Measurements from ENCODE around the gene ZNF750. TPM values are rescaled to one million over a fixed set of nuclear protein-coding genes. Genes with fewer than 3 reads are reported as not detected.

Gene ZNF750
- total and polyA plus RNA-seq, 2 of the 13 experiments (the other 11 are each of a cell fraction or from before 2014, with no cell fraction given): not detected

GRCh38 chr17:82864713-82865248 is 25.0 kb upstream of the ZNF750 start:
- Histone ChIP-seq H3K27ac (ENCODE audit: extremely low read length, insufficient read depth, low read length) (no peak overlapping the region), H3K9me3 (ENCODE audit: low read length) (no peaks in the 10 kb centered on the region), H3K27me3 (ENCODE audit: control insufficient read depth in 1 of 2, insufficient read depth in 2 of 2, low read length in 2 of 2) (no peaks in the 10 kb centered on the region), H3K4me3 (replicated peaks in 1 of 3; ENCODE audit: insufficient read depth in 1 of 3, low read depth in 2 of 3, low read length in 3 of 3) (no peak overlapping the region), H3K9ac (ENCODE audit: insufficient read depth, low read depth, low read length) (no peak overlapping the region), H4K20me1 (ENCODE audit: insufficient read depth, low read length) (no peaks in the 10 kb centered on the region), H3K4me1 (ENCODE audit: insufficient read depth, low read length) (peaks cover 5% of the 10 kb centered on the region), H3K36me3 (replicated peaks in 1 of 2; ENCODE audit: control insufficient read depth in 1 of 2, insufficient read depth in 2 of 2, low read length in 2 of 2) (no peaks in the 10 kb centered on the region), H3K79me2 (ENCODE audit: insufficient read depth, low read length) (no peaks in the 10 kb centered on the region), H2AFZ (ENCODE audit: low read length) (no peak overlapping the region), H3K4me2 (ENCODE audit: low read depth, low read length) (no peak overlapping the region)
- ChIA-PET CTCF (ENCODE audit: low intra/inter-chr PET ratio, low total read pairs) (no interaction called here), POLR2A (no interaction called here)
- ATAC-seq: no peak
- BruUV-seq (replicated peaks): no TSS peak
- in situ Hi-C loops (cut with HindIII; ENCODE audit: extremely low pct_ligation_motif_present, low pct_unique_long_range_greater_than_20kb) (no loop called here), intact Hi-C loops (cut with micrococcal nuclease; ENCODE audit: unreplicated experiment) (no loop called here)
- TF ChIP-seq RFXAP (CRISPR knock-in tag; IDR thresholded peaks at IDR 0.05; ENCODE audit: borderline replicate concordance): no peak
- no peak for TF ChIP-seq ATF3 (CRISPR knock-in tag; IDR thresholded peaks at IDR 0.05)
- TF ChIP-seq ZBTB2 (CRISPR knock-in tag; IDR thresholded peaks at IDR 0.05; ENCODE audit: low read depth): no peak
- no peak for TF ChIP-seq ZFP91 (CRISPR knock-in tag; IDR thresholded peaks at IDR 0.05; ENCODE audit: borderline replicate concordance)
- TF ChIP-seq RBAK (CRISPR knock-in tag; IDR thresholded peaks at IDR 0.05): no peak
- no peak for TF ChIP-seq ZNF329 (CRISPR knock-in tag; IDR thresholded peaks at IDR 0.05; ENCODE audit: low read depth)
- TF ChIP-seq ZNF354B (CRISPR knock-in tag; IDR thresholded peaks at IDR 0.05): no peak
- no peak for TF ChIP-seq ZNF446 (CRISPR knock-in tag; IDR thresholded peaks at IDR 0.05)
- no peak for TF ChIP-seq TAF15 (IDR thresholded peaks at IDR 0.05; ENCODE audit: low read depth, low read length, poor library complexity, severe bottlenecking)
- TF ChIP-seq MIER3 (CRISPR knock-in tag; IDR thresholded peaks at IDR 0.05; ENCODE audit: borderline replicate concordance): no peak
- TF ChIP-seq MEIS2 (CRISPR knock-in tag; IDR thresholded peaks at IDR 0.05): no peak
- no peak for TF ChIP-seq NBN (conservative IDR thresholded peaks at IDR 0.05)
- TF ChIP-seq CERS6 (CRISPR knock-in tag; IDR thresholded peaks at IDR 0.05): no peak
- WGBS (ENCODE audit: low lambda C conversion rate): 77% methylated on average over 2 of the region's 16 CpGs
- FAIRE-seq: no peak
- no peak for DNase-seq (ENCODE audit: low spot score)
